Non-pigmented ciliary epithelial cell (primary cell): ENCODE measurements around the gene SEC22A.
"Not testable (repeated sequence)": the region's sequence is repeated elsewhere in the genome, so short reads cannot be mapped to it uniquely, and the experiment has no call there.

Source experiments
- DNase-seq: peaks from one replicate; pipeline ENCODE4 v3.0.0-alpha.2; 2010; ENCODE audit warnings: low read depth

SEC22A gene

DNA sequence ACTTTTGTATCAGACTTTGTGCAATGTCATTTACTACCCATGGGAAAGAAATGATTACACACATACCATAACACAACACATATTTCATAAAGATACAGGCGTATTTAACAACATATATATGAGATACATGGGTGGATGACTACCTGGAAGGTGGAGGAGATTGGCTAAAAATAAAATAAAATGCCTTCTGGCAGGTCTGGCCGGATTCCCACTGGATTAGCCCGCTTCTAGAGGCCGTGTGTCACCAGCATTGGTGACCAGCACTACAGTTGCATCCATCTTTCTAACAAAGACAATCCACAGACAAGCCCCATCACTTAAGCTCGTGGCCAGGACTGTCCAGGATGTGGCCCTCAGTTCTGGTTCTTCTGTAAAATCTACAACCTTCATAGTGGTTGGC is 21.0 kb upstream of the SEC22A start:
- no peak for DNase-seq

DNA sequence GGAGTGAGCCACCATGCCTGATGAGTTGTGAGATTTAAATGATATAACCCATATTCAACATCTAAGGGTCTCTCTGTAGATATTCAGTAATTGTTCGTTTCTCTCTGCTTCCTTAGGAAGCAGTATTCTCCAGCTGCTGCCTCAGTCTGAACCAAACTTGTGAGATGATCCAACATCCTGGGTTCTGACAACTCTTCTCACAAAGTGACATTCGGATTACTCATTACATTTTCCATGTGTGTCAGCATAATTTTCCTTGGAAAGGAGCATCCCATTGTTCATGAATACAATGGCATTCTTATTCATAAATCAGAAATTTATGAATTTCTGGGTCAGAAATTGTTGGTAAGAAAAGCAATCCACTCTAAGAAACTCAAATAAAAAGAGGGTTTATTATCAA is 15.0 kb upstream of the SEC22A start:
- DNase-seq: no peak

DNA sequence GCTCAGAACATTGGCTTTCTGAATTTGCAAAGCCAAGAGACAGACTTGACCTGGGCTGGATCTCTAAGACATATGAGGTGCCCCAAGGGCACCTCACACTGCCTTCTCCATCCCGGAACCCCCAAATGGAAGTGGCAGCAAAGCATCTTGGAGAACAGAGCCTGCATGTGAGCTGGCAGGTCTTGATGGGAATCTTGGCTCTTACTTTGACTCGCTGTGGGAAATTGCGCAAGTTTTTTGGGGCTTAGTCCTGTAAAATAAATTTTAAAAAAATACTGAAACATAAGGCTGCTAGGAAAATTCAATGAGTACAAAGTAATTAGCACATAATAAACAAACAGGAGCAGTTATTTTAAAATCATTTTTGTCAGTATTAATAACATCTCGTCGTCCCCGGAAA is 13.7 kb upstream of the SEC22A start:
- no peak for DNase-seq

DNA sequence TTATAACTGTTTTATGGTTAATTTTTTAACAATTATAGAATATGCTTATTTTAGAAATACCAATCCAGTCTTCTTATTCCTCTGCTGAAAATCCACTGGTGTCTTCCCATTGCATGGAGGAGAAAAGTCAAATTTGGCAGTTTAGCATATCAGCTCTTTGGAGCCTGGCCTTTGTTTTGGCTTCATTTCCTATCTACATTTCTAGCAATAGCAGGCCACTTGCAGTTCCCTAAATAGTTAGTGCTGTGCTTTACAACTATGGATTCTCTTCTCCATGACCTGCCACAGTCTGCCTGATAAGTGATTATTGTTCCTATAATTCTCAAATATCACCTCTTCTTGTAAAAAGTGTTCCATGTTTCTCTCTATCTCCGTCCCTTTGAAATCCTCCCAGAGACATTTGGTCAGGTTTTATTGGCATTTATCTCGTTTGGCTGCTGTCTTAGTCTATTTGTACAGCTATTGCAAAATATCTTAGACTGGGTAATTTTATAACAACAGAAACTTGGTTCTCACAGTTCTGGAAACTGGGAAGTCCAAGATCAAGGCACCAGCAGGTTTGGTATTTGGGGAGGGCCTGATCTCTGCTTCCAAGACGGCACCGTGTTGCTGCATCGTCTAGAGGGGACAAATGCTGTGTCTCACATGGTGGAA is 8.2 kb upstream of the SEC22A start:
- no peak for DNase-seq

DNA sequence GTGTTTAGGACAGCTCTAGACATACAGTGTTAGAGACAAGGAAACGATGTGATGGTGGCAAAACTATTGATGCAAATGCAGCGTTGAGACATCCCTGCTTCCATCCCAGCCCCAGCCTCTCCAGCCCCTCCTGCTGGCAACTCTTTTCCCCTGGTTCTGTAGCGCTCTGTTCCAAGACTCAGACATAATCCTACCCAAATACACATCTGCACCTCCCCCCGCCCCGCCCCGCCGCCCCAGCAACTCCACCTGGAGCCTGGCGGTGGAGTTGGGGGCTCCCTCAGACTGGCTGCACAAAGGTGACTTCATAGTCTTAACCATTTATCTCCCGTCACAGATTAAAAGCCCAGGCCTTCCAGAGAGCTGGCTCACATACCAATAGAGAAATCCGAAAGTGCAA is 7.2 kb upstream of the SEC22A start:
- DNase-seq: no peak

DNA sequence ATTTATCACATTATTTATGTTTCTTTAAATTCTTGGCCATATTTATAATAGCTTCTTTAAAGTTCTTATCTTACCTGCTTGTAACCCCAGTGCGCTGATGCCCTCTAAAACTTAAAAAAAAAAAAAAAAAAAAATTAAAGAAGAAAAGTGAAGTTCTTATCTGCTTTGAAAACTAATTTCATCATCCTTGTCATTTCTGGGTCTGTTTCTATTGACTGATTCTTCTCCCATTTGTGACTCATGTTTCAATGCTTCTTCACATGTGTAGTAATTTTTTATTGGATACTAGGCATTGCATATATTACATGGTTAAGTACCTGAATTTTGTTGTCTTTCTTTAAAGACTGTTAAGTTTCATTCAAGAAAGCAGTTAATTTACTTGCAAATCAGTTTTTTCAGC is 3.4 kb upstream of the SEC22A start:
- no peak for DNase-seq

DNA sequence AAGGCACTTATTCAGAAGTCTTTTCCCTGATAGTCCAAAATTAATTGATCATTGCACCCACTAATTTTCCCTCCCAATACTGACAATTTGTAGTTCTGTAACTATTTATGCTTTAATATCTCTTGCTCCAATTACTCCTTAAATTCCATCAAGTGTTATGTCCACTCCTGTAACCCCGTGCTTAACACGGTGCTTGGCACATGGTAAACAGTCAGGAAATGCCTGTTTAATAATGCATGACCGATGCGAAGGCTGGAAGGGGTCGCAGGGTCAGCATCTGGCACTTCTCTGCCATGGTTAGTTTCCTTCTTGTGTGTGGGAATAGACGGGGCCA is 553 bp upstream of the SEC22A start:
- no peak for DNase-seq

DNA sequence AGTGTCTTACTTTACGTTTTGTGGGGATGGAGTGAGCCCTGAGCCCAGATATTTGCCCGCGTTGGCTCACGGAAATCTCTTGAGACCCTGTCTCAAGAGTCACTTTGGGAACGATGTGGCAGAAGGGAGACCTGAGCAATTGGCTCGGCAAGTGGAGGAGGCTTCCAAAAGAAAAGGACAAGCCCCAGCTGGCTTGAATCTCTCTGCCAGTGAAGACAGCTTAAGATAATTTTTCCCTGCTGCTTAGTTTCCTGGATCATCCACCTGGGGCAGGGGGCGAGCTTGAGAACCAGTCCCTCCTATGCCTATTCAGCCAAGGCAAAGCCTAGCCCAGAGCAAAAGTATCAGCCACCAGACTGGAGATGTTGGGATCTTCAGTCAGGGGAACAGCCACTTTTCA is 708 bp downstream of the SEC22A start:
- DNase-seq: no peak

DNA sequence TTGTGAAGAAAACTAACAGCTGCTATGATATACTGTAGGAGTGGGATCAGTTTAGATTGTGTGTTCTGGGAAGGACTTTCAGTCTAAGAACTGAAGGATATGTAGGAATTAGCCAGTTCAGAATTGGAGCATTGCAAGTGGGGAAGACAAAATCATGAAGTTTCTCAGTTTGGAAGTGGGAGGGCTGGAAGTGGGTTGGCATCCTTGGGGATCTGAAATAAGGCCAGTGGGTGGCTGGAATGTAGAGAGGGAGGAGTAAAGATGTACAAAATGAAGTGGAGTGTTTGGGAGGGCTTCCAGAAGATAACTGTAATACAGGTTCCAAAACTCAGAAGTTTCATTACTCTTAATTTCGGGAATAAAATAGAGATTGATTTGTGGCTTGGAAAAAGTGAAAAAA is 17.2 kb downstream of the SEC22A start:
- DNase-seq: no peak

DNA sequence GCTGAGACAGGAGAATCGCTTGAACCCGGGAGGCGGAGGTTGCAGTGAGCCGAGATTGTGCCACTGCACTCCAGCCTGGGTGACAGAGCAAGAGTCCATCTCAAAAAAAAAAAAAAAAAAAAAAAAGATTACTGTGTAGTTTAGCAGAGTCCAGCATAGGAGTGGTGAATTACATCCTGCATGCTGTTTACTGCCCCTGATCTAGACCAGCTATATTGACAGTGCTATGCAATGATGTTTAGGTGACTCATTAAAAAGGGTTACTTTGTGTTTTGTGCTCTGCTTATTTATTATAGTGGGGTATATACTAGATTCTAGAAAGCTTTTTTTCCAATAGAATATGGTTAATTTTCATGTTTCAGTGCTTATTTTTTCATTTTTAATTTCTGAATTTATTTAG is 19.6 kb downstream of the SEC22A start:
- DNase-seq: not testable (repeated sequence)

DNA sequence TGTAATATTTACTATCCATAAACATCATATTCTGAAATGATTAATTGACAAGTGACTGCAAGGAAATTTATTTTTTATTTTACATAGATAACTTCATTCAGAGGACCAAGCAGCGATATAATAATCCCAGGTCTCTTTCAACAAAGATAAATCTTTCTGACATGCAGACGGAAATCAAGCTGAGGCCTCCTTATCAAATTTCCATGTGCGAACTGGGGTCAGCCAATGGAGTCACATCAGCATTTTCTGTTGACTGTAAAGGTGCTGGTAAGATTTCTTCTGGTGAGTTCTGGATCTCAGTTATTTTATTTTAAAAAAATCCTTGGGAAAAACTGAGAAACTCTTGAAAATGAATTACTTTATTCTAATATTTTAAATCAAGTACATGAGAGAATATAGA is 23.3 kb downstream of the SEC22A start:
- no peak for DNase-seq

DNA sequence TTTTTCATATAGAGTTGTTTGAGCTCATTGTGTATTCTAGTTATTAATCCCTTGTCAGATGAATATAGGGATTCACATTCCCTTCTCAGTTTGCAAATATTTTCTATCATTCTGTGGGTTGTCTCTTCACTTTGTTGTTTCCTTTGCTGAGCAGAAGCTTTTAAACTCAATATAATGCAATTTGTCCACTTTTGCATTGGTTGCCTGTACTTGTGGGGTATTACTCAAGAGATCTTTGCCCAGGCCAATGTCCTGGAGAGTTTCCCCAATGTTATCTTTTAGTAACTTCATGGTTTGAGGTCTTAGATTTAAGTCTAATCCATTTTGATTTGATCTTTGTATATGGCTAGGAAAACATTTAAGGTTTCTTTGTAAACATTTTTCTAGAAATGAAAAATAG is 24.8 kb downstream of the SEC22A start:
- no peak for DNase-seq

DNA sequence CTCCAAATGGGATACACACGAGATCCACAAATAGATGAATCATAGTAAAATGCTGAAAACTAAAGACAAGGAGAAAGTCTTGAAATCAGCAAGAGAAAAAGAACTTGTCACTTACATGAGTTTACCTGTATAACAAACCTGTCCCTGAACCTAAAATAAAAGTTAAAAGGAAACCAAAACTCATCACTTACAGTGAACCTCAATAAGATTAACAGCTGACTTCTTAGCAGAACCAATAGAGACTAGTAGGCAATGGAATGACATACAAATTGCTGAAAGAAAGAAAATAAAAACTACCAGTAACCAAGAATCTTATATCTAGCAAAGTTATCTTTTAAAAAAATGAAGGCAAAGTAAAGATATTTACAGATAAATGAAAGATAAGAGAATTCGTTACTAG is 27.4 kb downstream of the SEC22A start:
- no peak for DNase-seq

DNA sequence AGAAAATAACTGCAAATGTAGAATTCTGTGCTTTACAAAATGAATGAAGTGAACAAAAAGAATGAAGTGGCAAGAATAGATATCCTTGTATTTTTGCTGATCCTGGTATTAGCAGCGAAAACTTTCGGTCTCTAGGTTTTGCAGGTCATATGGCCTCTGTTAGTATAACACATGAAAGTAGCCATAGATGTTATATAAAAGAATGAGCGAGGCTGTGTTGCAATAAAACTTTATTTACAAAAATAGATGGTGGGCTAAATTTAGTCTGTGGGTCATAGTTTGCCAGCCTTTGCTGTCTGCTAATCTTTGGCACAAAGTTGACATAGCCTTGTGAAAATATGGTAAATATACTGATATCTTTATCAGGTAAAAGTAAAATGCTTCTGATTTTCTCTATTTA is 35.2 kb downstream of the SEC22A start:
- DNase-seq: no peak

DNA sequence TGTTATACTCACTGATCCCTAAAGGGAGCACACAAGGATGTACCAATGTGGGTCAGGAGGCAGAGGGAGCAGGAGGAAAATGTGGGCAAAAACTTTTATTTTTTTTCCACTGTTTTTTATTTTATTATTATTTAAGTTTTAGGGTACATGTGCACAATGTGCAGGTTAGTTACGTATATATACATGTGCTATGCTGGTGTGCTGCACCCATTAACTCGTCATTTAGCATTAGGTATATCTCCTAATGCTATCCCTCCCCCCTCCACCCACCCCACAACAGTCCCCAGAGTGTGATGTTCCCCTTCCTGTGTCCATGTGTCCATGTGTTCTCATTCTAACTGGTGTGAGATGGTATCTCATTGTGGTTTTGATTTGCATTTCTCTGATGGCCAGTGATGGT is 37.4 kb downstream of the SEC22A start:
- not testable (repeated sequence) for DNase-seq

DNA sequence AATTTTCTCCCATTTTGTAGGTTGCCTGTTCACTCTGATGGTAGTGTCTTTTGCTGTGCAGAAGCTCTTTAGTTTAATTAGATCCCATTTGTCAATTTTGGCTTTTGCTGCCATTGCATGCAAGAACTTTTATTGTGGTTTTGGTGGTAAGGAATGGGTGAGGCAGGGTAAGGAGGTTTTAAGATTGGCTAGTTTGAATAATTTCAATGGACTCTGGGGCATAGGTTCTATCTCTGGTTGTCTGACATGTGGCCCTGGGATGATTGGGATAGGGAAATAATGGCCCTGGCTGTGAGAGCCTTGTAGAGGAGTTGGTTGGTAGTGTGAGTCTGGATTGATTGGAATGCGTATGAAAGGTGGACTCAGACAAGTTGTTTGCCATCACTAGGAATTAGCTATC is 38.0 kb downstream of the SEC22A start:
- DNase-seq: no peak

DNA sequence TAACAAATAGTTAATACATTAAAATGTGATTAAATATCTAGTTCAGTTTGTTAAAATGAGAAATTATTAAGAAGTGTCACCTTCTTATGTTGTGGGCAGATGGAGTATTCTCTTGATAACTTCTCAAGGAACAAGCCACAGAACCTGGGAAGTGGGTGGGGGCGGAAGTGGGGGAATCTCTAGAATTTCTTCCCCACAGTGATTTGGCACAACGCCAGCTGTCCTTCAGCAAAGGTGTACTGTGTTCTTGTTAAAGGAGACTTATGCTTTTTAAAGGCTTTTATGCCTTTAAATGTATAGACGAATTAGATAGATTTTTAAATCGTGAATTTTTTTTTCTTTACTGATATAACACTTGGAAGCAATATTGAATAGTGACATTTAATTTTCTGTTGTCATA is 42.4 kb downstream of the SEC22A start:
- DNase-seq: no peak

DNA sequence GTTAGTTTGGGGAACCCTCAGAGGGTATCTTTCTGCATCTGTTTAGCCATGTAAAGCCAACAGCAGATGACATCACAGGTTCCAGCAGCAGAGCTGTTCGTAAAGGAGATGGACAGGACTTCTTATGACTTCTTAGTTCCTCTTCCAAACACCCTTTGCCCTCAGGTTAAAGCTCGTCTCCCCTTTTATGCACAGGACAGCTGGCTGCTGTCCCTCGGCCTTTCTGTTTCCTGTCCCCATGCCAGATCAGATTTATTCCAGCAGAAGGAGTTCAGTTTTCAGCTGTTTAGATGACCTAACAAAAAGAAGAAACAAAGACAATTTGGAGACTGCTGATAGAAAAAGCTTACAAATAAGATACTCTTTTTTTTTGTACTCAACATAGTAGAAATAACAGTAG is 45.1 kb downstream of the SEC22A start:
- no peak for DNase-seq

DNA sequence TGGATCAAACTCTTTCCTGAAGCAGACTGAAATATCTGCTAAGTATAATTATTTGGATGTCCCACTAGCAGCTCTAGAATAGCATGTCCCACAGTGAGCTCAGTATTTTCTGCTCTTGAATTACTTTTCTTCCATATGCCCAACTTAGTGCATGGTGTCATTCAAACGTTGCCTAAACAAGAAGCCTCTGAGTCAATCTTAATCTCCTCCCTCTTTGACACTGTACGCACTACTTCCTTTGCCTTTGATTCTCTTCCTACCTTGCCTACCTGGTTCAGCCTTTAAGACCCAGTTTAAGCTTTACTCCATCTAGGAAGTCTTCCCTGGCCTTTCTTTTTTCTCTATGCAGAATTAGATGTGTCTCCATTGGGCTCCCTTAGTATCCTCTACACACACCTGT is 54.5 kb downstream of the SEC22A start:
- DNase-seq: no peak

DNA sequence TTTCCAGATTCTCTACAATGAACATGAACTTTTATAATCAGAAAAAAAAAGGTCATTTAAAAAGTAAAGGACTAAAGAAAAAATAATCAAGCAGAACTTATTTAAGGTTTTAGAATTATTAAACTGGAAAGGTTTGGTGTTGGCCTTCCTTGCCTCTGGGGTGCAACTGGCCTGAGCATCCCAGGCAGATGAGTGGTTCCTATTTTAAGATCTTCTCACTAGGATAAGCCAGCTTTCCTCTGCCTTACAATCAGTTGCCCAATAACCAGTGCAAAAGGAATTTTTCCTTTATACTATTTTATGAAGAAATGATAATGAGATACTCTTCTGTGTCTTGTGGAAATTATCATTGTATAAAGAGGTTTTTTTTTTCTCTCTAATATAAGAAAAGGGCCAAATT is 56.6 kb downstream of the SEC22A start:
- DNase-seq: no peak

DNA sequence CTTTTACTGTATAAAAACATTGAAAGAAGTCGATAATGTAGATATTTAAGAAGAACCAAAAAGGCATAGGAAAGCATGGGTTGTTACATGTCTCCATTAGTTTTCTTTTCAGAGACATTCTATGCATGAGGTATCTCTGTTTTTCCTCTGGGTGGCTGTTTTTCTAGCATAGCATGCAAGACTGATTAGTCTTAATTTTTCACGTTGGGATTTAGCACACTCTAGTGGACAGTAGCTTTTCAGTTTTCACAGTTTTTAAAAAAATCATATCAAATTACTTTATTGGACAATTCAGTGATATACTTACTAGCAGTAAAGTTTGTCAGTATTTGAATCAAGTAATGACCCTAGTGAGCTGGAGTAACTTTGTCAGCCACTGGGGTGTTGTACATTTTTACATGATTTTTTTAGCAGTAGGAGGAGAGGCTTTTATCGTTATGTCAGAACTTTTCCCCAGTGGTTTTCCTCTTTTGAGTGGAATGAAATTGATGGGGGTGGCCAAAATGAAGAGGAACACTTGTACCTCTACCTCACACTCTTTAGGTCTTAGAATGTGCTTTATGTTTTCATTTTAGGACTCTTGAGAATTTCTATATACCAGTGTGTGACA is 57.2 kb downstream of the SEC22A start:
- peak; percentile 28 for DNase-seq

DNA sequence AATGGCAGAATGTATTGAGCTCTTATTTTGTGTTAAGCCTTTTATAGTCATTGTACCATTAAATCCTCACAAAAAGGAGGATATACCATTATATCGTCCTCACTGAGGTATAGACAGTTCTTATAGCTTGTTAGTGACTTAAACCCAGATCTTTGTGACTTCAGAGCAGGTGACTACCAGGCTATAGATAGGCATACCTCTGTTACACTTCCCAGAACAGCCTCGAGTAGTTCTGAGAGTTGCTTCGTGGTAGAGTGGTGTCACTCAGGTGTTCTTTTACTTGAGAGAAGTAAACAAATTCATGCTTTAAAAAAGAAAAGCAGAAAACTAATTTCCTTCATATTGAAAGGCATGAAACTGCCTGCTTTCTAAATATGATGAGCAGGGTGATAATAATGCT is 59.9 kb downstream of the SEC22A start:
- DNase-seq: no peak

DNA sequence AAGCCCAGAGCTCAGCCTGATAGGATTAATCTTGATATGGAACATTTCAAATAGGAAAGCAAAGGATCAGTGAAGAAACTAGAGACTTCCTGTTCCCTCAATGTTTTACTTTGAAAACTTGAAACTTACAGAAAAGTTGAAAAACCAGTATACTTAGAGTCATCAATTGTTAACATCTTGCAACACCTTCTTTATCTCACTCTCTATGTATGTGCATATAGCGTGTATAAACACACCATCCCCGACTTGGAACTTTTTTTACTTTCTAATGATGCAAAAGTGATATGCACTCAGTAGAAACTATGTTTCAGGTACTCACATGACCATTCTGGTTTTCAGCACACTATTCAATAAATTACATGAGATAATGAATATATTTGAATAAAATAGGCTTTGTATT is 60.5 kb downstream of the SEC22A start:
- no peak for DNase-seq

DNA sequence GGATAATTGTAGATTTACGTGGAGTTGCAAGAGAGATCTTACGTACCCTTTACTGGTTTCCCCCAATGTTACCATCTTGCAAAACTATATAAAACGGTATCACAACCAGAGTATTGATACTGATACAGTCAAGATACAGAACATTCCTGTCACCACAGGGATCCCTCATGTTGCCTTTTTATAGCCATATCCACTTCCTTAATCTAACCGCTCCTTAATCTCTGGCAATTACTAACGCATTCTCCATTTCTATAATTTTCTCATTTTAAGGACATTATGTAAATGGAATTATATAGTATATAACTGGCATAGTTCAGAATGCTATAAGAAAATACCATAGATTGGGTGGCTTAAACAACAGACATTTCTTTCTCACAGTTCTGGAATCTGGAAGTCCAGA is 61.1 kb downstream of the SEC22A start:
- DNase-seq: no peak

DNA sequence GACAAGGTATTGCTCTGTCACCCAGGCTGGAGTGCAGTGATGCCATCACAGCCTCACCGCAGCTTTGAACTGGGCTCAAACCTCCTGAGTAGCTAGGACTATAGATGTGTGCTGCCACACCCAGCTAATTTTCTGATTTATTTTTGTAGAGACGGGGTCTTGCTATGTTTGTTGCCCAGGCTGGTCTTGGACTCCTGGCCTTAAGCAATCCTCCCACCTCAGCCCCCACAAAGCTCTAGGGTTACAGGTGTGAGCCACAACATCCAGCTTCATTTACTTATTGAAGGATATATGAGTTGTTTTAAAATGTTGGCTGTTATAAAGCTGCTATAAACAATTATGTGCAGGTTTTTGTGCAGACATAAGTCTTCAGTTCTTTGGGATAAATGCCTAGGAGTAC is 62.2 kb downstream of the SEC22A start:
- DNase-seq: no peak
